Ovary (tissue), 9 donors: ENCODE data around the gene CCDC141. TPM values are rescaled to one million over a fixed set of nuclear protein-coding genes. Genes with fewer than 3 reads are reported as not detected.
A peak's percentile ranks its signal among the peaks of the same experiment; 100 is the strongest.

Source experiments
- DNase-seq, 5 donors: peaks; one replicate each; pipeline ENCODE4 v3.0.0-alpha.2; 2019 to 2020
- H3K27ac ChIP-seq, 2 donors: fragments of 200-600 bp; one replicate each; pipeline versions ENCODE4 v1.5.1 to v1.8.0; 2019 to 2022
- H3K27me3 ChIP-seq: fragments of 200-600 bp; one replicate; pipeline ENCODE4 v1.8.0; 2022
- H3K36me3 ChIP-seq: fragments of 200-600 bp; sonication (generic); one replicate; pipeline ENCODE4 v1.5.1; 2019
- H3K4me1 ChIP-seq: one replicate; pipeline ENCODE4 v1.8.1; 2013; ENCODE audit warnings: mild to moderate bottlenecking, moderate library complexity; ENCODE audit not compliant: insufficient read depth
- H3K4me3 ChIP-seq: fragments of 200-600 bp; sonication (generic); one replicate; pipeline ENCODE4 v1.5.1; 2017
- H3K9me3 ChIP-seq, 2 donors: fragments of 200-600 bp in 1 of 2; sonication (generic) in 1 of 2; one replicate each; pipeline versions ENCODE4 v1.5.1 to v1.8.1; 2013 to 2019; ENCODE audit warnings: mild to moderate bottlenecking in 1 of 2, moderate library complexity in 1 of 2
- CTCF ChIP-seq, 3 donors: fragments of 450-650 bp in 2 of 3; fragments of 200-600 bp in 1 of 3; IDR thresholded peaks; one replicate each; pipeline versions ENCODE4 v1.5.1 to v1.8.0; 2016 to 2022; ENCODE audit warnings: antibody characterized with exemption in 3 of 3, mild to moderate bottlenecking in 1 of 3
- EP300 ChIP-seq: sonication (generic); formaldehyde crosslinking; IDR thresholded peaks from one replicate; pipeline ENCODE4 v1.6.1; 2017; ENCODE audit warnings: antibody characterized with exemption
- POLR2A ChIP-seq: fragments of 450-650 bp; IDR thresholded peaks from one replicate; pipeline ENCODE4 v1.6.1; 2017; ENCODE audit warnings: antibody characterized with exemption, mild to moderate bottlenecking, moderate library complexity
- WGBS, 3 donors: extraction: QIAGEN DNeasy Blood & Tissue Kit in 1 of 3; methylation state at CpG; one replicate each; pipeline versions ENCODE4 v1.1.5 to v1.1.7; 2013 to 2017; 5-methylcytosine and 5-hydroxymethylcytosine counted together
- intact Hi-C, 4 donors: fragments of 100-400 bp; cut with DNase I; formaldehyde crosslinking; loops; one replicate each; pipeline versions ENCODE4 v1.11.0 to v1.15.1; 2022 to 2023
- polyA plus RNA-seq, 2 donors: library from polyadenylated mRNA; stranded (reverse); fragments of 200-250 nt in 1 of 2; fragments of 350-450 nt in 1 of 2; fragmentation: Illumina TruSeq in 1 of 2; extraction: RNeasy Lipid Tissue Mini Kit (QIAGEN cat#74804) in 1 of 2; gene quantifications; one replicate each; pipeline ENCODE4 v1.2.3, GENCODE V29; 2013 to 2014
- total RNA-seq, 7 donors: library from RNA; depleted of rRNA in 2 of 7; stranded (reverse); fragments of >200 nt in 2 of 7; fragmentation: NEBNext Ultra II Directional in 3 of 7; extraction: Animal tissue kit (Norgen Biotek cat#: 25700) in 3 of 7; gene quantifications; one replicate each; pipeline versions ENCODE4 v1.1.0 to v1.2.4, GENCODE V29; 2016 to 2023
- donor health status: DM: no; HTN: no; CAD: no; lungs with moderate emphysema.
- donor health status: DM: no; HTN: no; CAD: no.
- donor health status: Bipolar disorder and iron deficiency.
- donor health status: DM: yes; HTN: yes; CAD: no.
- donor health status: DM: no; HTN: no; CAD: no.
- donor health status: DM: yes; HTN: yes; CAD: no.

CCDC141 gene
- total and polyA plus RNA-seq, 9 donors: 0.35 to 6.2 (median 0.77) TPM

GRCh38 chr2:178863130-178863855, 186.6 kb downstream of the CCDC141 start:
- H3K9me3 ChIP-seq: no peaks in the 10 kb centered on the region
- H3K4me1 ChIP-seq: peaks cover 17% of the 10 kb centered on the region
- intact Hi-C loops: no loop called here

GRCh38 chr2:178860551-178860950, 189.4 kb downstream of the CCDC141 start:
- peak in 3 of 5 donors; percentile 51 to 69 (median 52) for DNase-seq
- peaks cover 15% of the 10 kb centered on the region for H3K4me1 ChIP-seq
- no peaks in the 10 kb centered on the region for H3K27me3 ChIP-seq
- H3K4me3 ChIP-seq: no peak overlapping the region
- intact Hi-C loops: no loop called here
- 24 to 38% (median 29%) methylated on average over 3 of the region's 3 CpGs for WGBS, 3 donors
- no peaks in the 10 kb centered on the region for H3K36me3 ChIP-seq
- no peak for TF ChIP-seq EP300
- no peak for TF ChIP-seq CTCF (IDR thresholded peaks at IDR 0.05)
- TF ChIP-seq POLR2A: no peak
- H3K27ac ChIP-seq: no peak overlapping the region
- no peaks in the 10 kb centered on the region for H3K9me3 ChIP-seq

More at GRCh38 chr2:178863130-178863855, 186.6 kb downstream of the CCDC141 start:
- 14 to 25% (median 16%) methylated on average over 5 of the region's 5 CpGs for WGBS, 3 donors
- H3K27ac ChIP-seq: peak overlapping the region in 1 of 2 donors; percentile 65
- no peaks in the 10 kb centered on the region for H3K27me3 ChIP-seq
- no peak for TF ChIP-seq CTCF (IDR thresholded peaks at IDR 0.05)
- no peak for TF ChIP-seq POLR2A
- TF ChIP-seq EP300: no peak
- no peaks in the 10 kb centered on the region for H3K36me3 ChIP-seq
- DNase-seq: no peak
- no peak overlapping the region for H3K4me3 ChIP-seq

GRCh38 chr2:178859730-178860129, 190.2 kb downstream of the CCDC141 start:
- Histone ChIP-seq H3K27me3 (no peaks in the 10 kb centered on the region), H3K36me3 (no peaks in the 10 kb centered on the region), H3K27ac (no peak overlapping the region), H3K4me3 (no peak overlapping the region), H3K9me3 (no peaks in the 10 kb centered on the region), H3K4me1 (peaks cover 9% of the 10 kb centered on the region)
- WGBS, 3 donors: 1 to 14% (median 7%) methylated on average over 2 of the region's 2 CpGs
- TF ChIP-seq POLR2A: no peak
- TF ChIP-seq CTCF (IDR thresholded peaks at IDR 0.05): no peak
- TF ChIP-seq EP300: no peak
- no peak for DNase-seq
- intact Hi-C loops: no loop called here

- peaks cover 3% of the 10 kb centered on the region for H3K4me1 ChIP-seq
- TF ChIP-seq EP300: no peak
- no peak for TF ChIP-seq POLR2A
- no peak for TF ChIP-seq CTCF (IDR thresholded peaks at IDR 0.05)
- H3K27ac ChIP-seq: no peak overlapping the region
Measured at GRCh38 chr2:178858896-178859625, 190.9 kb downstream of the CCDC141 start.

More at GRCh38 chr2:178858896-178859625, 190.9 kb downstream of the CCDC141 start:
- DNase-seq: no peak
- intact Hi-C loops: no loop called here
- 57 to 67% (median 65%) methylated on average over 4 of the region's 4 CpGs for WGBS, 3 donors
- Histone ChIP-seq H3K27me3 (no peaks in the 10 kb centered on the region), H3K4me3 (no peak overlapping the region), H3K36me3 (no peaks in the 10 kb centered on the region), H3K9me3 (no peaks in the 10 kb centered on the region)
